Sigmoid colon (tissue), 7 donors: ENCODE data around the gene IGF2. TPM values are rescaled to one million over a fixed set of nuclear protein-coding genes. Genes with fewer than 3 reads are reported as not detected.
A peak's percentile ranks its signal among the peaks of the same experiment; 100 is the strongest.

Source experiments
- DNase-seq: peaks from one replicate; pipeline ENCODE4 v3.0.0-alpha.2; 2019
- H3K27ac ChIP-seq, 4 donors: fragments of 200-600 bp; sonication (generic); one replicate each; pipeline ENCODE4 v1.5.1; 2016 to 2019; ENCODE audit warnings: mild to moderate bottlenecking in 1 of 4
- H3K27me3 ChIP-seq, 3 donors: fragments of 200-600 bp; sonication (generic); one replicate each; pipeline ENCODE4 v1.5.1; 2019; ENCODE audit warnings: mild to moderate bottlenecking in 1 of 3
- H3K36me3 ChIP-seq, 4 donors: fragments of 200-600 bp; sonication (generic); one replicate each; pipeline ENCODE4 v1.5.1; 2016 to 2019
- H3K4me1 ChIP-seq, 4 donors: fragments of 200-600 bp; sonication (generic); one replicate each; pipeline ENCODE4 v1.5.1; 2017 to 2019
- H3K4me3 ChIP-seq, 4 donors: fragments of 200-600 bp; sonication (generic); one replicate each; pipeline ENCODE4 v1.5.1; 2017 to 2019; ENCODE audit warnings: mild to moderate bottlenecking in 2 of 4, moderate library complexity in 1 of 4
- H3K9me3 ChIP-seq, 4 donors: fragments of 200-600 bp in 3 of 4; sonication (generic) in 3 of 4; one replicate each; pipeline versions ENCODE4 v1.5.1 to v1.6.1; 2013 to 2019
- EP300 ChIP-seq, 4 donors: sonication (generic); formaldehyde crosslinking; IDR thresholded peaks; one replicate each; pipeline ENCODE4 v1.6.1; 2017; ENCODE audit warnings: antibody characterized with exemption in 4 of 4
- POLR2A ChIP-seq, 2 donors: fragments of 450-650 bp; IDR thresholded peaks; one replicate each; pipeline ENCODE4 v1.6.1; 2016; ENCODE audit warnings: antibody characterized with exemption in 2 of 2, mild to moderate bottlenecking in 2 of 2, moderate library complexity in 2 of 2
- POLR2AphosphoS5 ChIP-seq, 4 donors: sonication (generic); formaldehyde crosslinking; IDR thresholded peaks; one replicate each; pipeline ENCODE4 v1.6.1; 2017; ENCODE audit warnings: antibody characterized with exemption in 4 of 4
- WGBS, 2 donors: extraction: QIAGEN DNeasy Blood & Tissue Kit; methylation state at CpG; one replicate each; pipeline ENCODE4 v1.1.7; 2013; 5-methylcytosine and 5-hydroxymethylcytosine counted together
- intact Hi-C: fragments of 100-400 bp; cut with DNase I; formaldehyde crosslinking; loops from one replicate; pipeline ENCODE4 v1.15.1; 2023
- polyA plus RNA-seq, 3 donors: library from polyadenylated mRNA; stranded (reverse); fragments of 200-250 nt; gene quantifications; one replicate each; pipeline ENCODE4 v1.2.3, GENCODE V29; 2013
- total RNA-seq, 4 donors: library from RNA; depleted of rRNA; stranded (reverse); fragments of >200 nt; gene quantifications; one replicate each; pipeline ENCODE4 v1.1.0, GENCODE V29; 2016
- TF ChIP-seq, protein P1 (sequence below), 4 experiments: fragments of 450-650 bp in 3 of 4; fragments of 200-600 bp in 1 of 4; IDR thresholded peaks; one replicate each; pipeline ENCODE4 v1.5.1; 2016 to 2019; ENCODE audit warnings: antibody characterized with exemption in 4 of 4, mild to moderate bottlenecking in 3 of 4, moderate library complexity in 2 of 4
- donor health status: healthy with polysubstance abuse.
- donor health status: Bipolar disorder and iron deficiency.
- donor health status: healthy.

IGF2 gene, protein sequence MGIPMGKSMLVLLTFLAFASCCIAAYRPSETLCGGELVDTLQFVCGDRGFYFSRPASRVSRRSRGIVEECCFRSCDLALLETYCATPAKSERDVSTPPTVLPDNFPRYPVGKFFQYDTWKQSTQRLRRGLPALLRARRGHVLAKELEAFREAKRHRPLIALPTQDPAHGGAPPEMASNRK
- total RNA-seq (10 to 100 TPM; 13.9 to 63.1 (median 27.0) TPM), polyA plus RNA-seq (1 to 10 TPM; 1.6 to 7.8 (median 2.4) TPM)

DNA sequence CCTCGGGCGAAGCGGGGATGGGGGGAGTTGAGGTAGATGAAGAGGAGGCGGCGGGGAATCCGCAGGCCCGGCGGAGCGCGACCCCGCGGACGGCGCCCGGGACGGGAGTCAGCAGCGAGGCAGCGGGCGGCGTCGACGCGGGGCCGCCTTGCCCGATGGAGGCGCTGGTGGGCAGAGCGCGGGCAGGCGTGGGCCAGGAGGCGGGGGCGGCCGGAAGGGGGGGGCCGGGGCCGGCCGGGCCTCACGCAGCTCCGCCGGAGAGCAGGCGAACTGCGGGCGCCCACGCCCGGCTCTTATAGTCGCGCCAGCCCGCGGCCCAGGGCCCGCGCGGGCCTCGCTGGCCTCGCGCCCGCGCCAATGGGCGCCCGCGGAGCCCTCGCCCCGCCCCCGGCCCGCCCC, at the start of gene IGF2:
TSS of gene IGF2 (minus strand) at position 267 of the 399 bp plus-strand sequence. CDS start 3,866 bp downstream, outside the sequence.
- peak within 1 kb of the TSS; percentile 6 to 40 (median 34) for H3K4me3 ChIP-seq
- H3K27me3 ChIP-seq: peaks cover 51 to 95% (median 76%) of the 10 kb centered on the region in 3 donors
- no peak for DNase-seq
- peak within 1 kb of the TSS in 1 of 4 donors; percentile 27 for H3K27ac ChIP-seq
- intact Hi-C loops: no loop called here
- H3K4me1 ChIP-seq: peaks cover 0 to 41% (median 35%) of the 10 kb centered on the region in 4 donors
- TF ChIP-seq EP300 (IDR thresholded peaks at IDR 0.05) (no peak), POLR2A (IDR thresholded peaks at IDR 0.05) (no peak), POLR2AphosphoS5 (IDR thresholded peaks at IDR 0.05) (no peak)
- TF ChIP-seq, protein P1, sequence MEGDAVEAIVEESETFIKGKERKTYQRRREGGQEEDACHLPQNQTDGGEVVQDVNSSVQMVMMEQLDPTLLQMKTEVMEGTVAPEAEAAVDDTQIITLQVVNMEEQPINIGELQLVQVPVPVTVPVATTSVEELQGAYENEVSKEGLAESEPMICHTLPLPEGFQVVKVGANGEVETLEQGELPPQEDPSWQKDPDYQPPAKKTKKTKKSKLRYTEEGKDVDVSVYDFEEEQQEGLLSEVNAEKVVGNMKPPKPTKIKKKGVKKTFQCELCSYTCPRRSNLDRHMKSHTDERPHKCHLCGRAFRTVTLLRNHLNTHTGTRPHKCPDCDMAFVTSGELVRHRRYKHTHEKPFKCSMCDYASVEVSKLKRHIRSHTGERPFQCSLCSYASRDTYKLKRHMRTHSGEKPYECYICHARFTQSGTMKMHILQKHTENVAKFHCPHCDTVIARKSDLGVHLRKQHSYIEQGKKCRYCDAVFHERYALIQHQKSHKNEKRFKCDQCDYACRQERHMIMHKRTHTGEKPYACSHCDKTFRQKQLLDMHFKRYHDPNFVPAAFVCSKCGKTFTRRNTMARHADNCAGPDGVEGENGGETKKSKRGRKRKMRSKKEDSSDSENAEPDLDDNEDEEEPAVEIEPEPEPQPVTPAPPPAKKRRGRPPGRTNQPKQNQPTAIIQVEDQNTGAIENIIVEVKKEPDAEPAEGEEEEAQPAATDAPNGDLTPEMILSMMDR (IDR thresholded peaks at IDR 0.05): no peak
- no peaks in the 10 kb centered on the region for H3K9me3 ChIP-seq
- no peaks in the 10 kb centered on the region for H3K36me3 ChIP-seq
- WGBS, 2 donors: 1% methylated on average over 62 of the region's 62 CpGs

DNA sequence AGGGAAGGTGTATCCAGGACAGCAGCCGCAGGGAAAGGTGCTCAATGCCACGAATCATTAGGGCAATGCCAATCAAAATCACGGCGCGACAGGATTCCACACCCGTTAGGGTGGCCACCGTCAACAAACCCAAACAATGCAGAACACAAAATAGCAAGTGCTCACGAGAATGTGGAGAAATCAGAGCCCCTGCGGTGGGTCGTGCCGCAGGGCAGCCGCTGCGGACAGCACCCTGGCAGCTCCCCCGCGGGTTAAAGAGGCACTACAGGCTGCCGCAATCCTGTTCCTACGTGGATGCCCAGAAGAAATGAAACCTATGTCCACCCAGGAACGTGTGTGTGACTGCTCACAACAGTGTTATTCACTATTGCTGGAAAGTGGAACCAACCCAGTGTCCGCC, 49.6 kb upstream of the IGF2 start:
- Histone ChIP-seq H3K27me3 (peaks cover 4 to 53% (median 16%) of the 10 kb centered on the region in 3 donors), H3K4me1 (no peaks in the 10 kb centered on the region), H3K27ac (no peak overlapping the region), H3K9me3 (no peaks in the 10 kb centered on the region), H3K36me3 (no peaks in the 10 kb centered on the region), H3K4me3 (no peak overlapping the region)
- TF ChIP-seq, protein P1 (IDR thresholded peaks at IDR 0.05): no peak
- TF ChIP-seq POLR2AphosphoS5 (IDR thresholded peaks at IDR 0.05): no peak
- no peak for TF ChIP-seq POLR2A (IDR thresholded peaks at IDR 0.05)
- no peak for TF ChIP-seq EP300 (IDR thresholded peaks at IDR 0.05)
- DNase-seq: no peak
- intact Hi-C loops: no loop called here
- WGBS, 2 donors: 83 to 93% methylated on average over 19 of the region's 19 CpGs

DNA sequence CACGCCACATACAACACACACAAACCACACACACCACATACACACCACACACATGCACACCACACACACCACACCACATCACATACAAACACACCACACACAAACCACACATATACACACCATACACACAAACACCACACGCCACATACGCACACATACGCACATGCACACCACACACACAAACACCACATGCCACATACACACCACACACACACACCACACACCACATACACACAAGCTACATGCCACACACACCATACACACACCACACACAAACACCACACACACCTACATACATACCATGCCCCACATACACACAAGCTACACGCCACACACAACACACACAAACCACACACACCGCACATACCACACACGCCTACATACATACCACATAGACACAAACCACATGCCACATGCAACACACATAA, 48.1 kb upstream of the IGF2 start:
- intact Hi-C loops: no loop called here
- Histone ChIP-seq H3K27me3 (peaks cover 4 to 46% (median 16%) of the 10 kb centered on the region in 3 donors), H3K36me3 (no peaks in the 10 kb centered on the region), H3K4me3 (no peak overlapping the region), H3K9me3 (no peaks in the 10 kb centered on the region), H3K27ac (no peak overlapping the region), H3K4me1 (no peaks in the 10 kb centered on the region)
- DNase-seq: no peak
- 94 to 96% methylated on average over 7 of the region's 7 CpGs for WGBS, 2 donors
- TF ChIP-seq POLR2A (IDR thresholded peaks at IDR 0.05) (no peak), POLR2AphosphoS5 (IDR thresholded peaks at IDR 0.05) (no peak), EP300 (IDR thresholded peaks at IDR 0.05) (no peak)
- TF ChIP-seq, protein P1 (IDR thresholded peaks at IDR 0.05): no peak

DNA sequence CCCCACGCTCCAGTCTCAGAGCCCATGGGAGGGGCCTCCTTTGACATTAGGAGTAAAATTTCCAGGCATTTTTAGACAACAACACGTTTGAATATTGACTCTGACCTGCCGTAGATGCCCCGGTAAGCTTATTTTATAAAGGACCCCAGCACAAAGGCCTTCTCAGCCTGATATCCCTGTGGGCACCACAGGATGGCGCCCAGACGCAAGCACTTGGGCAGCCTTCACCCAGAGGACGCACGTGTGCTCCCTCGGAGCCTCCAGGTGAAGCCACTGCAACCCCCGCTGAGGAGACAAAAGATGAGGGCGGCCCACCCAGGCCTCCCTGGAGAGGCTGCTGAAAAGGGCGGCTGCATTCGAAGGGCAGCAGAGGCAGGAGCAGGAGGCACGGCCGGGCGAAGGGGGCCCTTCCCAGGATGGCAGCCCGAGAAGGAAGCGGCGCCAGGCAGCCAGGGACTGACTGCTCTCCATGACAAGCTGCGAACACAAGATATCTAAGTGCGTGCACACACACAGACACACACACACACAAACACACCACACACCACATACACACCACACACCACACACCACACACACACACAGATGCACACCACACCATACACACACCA, 47.6 kb upstream of the IGF2 start:
- no peak overlapping the region for H3K27ac ChIP-seq
- H3K9me3 ChIP-seq: no peaks in the 10 kb centered on the region
- peaks cover 4 to 46% (median 16%) of the 10 kb centered on the region in 3 donors for H3K27me3 ChIP-seq
- H3K36me3 ChIP-seq: no peaks in the 10 kb centered on the region
- intact Hi-C loops: no loop called here
- DNase-seq: no peak
- TF ChIP-seq POLR2AphosphoS5 (IDR thresholded peaks at IDR 0.05) (no peak), POLR2A (IDR thresholded peaks at IDR 0.05) (no peak), EP300 (IDR thresholded peaks at IDR 0.05) (no peak)
- TF ChIP-seq, protein P1 (IDR thresholded peaks at IDR 0.05): no peak
- WGBS, 2 donors: 9 to 17% methylated on average over 21 of the region's 21 CpGs
- H3K4me1 ChIP-seq: no peaks in the 10 kb centered on the region
- H3K4me3 ChIP-seq: no peak overlapping the region
